ENCODE data around the gene SVOP. TPM values are rescaled to one million over a fixed set of nuclear protein-coding genes. Genes with fewer than 3 reads are reported as not detected.

The SVOP gene
- total RNA-seq, 2 experiments from 2014 or later: not detected

GRCh38 chr12:108949976-108950375 is 70.9 kb downstream of the SVOP start:
- peaks cover 20% of the 10 kb centered on the region for H3K4me1 ChIP-seq (ENCODE audit: insufficient read depth, low read length, poor library complexity, severe bottlenecking)
- H3K27ac ChIP-seq (ENCODE audit: low read depth, low read length, poor library complexity, severe bottlenecking): no peak overlapping the region
- H3K9me3 ChIP-seq (ENCODE audit: low read length): peaks cover 4% of the 10 kb centered on the region; the same call in 1 of the 2 replicates
- no peaks in the 10 kb centered on the region for H3K36me3 ChIP-seq (ENCODE audit: insufficient read depth, low read length)
- no peaks in the 10 kb centered on the region for H3K9me2 ChIP-seq (ENCODE audit: insufficient read depth, low read length)
- intact Hi-C loops (cut with micrococcal nuclease; ENCODE audit: unreplicated experiment): loop anchor here (2.0 to 5.0 kb wide), 2 partner anchors 133 to 285 kb away; no protein-coding TSS in a partner anchor
- H4K20me1 ChIP-seq (ENCODE audit: insufficient read depth, low read length): no peaks in the 10 kb centered on the region
- ChIA-PET CTCF (ENCODE audit: unreplicated experiment) (interaction anchor here (1.1 to 1.5 kb wide), 2 partner anchors 10 to 146 kb away, joined by 3 read pairs; no protein-coding TSS in a partner anchor), POLR2A (interaction anchor here (0.7 to 1.5 kb wide), 5 partner anchors 10 to 348 kb away, joined by 3 to 4 read pairs (median 3); no protein-coding TSS in a partner anchor)
- no peaks in the 10 kb centered on the region for H3K79me2 ChIP-seq (ENCODE audit: insufficient read depth, low read depth, low read length)
- no peak for DNase-seq (ENCODE audit: low spot score)
- no peak for TF ChIP-seq EZH2phosphoT487 (IDR thresholded peaks at IDR 0.05; ENCODE audit: borderline replicate concordance, low read depth, low read length)
- TF ChIP-seq, protein P1, sequence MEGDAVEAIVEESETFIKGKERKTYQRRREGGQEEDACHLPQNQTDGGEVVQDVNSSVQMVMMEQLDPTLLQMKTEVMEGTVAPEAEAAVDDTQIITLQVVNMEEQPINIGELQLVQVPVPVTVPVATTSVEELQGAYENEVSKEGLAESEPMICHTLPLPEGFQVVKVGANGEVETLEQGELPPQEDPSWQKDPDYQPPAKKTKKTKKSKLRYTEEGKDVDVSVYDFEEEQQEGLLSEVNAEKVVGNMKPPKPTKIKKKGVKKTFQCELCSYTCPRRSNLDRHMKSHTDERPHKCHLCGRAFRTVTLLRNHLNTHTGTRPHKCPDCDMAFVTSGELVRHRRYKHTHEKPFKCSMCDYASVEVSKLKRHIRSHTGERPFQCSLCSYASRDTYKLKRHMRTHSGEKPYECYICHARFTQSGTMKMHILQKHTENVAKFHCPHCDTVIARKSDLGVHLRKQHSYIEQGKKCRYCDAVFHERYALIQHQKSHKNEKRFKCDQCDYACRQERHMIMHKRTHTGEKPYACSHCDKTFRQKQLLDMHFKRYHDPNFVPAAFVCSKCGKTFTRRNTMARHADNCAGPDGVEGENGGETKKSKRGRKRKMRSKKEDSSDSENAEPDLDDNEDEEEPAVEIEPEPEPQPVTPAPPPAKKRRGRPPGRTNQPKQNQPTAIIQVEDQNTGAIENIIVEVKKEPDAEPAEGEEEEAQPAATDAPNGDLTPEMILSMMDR (conservative IDR thresholded peaks at IDR 0.05; ENCODE audit: low read length): no peak
- H2AFZ ChIP-seq (ENCODE audit: low read length): no peak overlapping the region
- no TSS peak for BruUV-seq (replicated peaks)
- no peak overlapping the region for H3K4me3 ChIP-seq (ENCODE audit: low read depth, low read length, poor library complexity, severe bottlenecking)
- H3K4me2 ChIP-seq (ENCODE audit: low read length): no peak overlapping the region

DNA sequence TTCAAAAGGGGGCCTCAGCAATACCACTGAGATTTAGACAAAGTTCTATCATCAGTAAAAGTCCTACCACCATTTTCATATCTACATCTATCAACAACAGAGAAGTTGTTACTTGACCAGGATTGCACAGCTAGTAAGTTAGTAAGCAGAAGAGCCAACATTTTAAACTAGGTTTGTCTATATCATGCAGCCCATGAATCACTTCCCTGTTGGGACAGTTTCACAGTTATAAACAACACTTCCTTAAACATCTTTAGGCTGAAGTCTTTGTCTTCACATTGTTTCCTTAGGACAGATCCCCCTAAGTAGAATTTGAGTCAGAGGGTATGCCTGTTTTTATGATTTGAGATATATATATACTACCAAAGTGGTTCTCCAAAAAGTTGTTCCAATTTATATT is 72.5 kb downstream of the SVOP start:
- ChIA-PET POLR2A (interaction anchor here (0.5 to 1.1 kb wide), 3 partner anchors 44 to 124 kb away, joined by 3 read pairs; no protein-coding TSS in a partner anchor), CTCF (ENCODE audit: unreplicated experiment) (no interaction called here)
- Histone ChIP-seq H3K36me3 (ENCODE audit: insufficient read depth, low read length) (no peaks in the 10 kb centered on the region), H3K4me3 (ENCODE audit: low read depth, low read length, poor library complexity, severe bottlenecking) (no peak overlapping the region), H3K4me2 (ENCODE audit: low read length) (no peak overlapping the region), H3K79me2 (ENCODE audit: insufficient read depth, low read depth, low read length) (no peaks in the 10 kb centered on the region), H3K9me3 (ENCODE audit: low read length) (peaks cover 4% of the 10 kb centered on the region; the same call in 1 of the 2 replicates), H3K4me1 (ENCODE audit: insufficient read depth, low read length, poor library complexity, severe bottlenecking) (peaks cover 20% of the 10 kb centered on the region), H3K27ac (ENCODE audit: low read depth, low read length, poor library complexity, severe bottlenecking) (no peak overlapping the region), H2AFZ (ENCODE audit: low read length) (peak overlapping the region; percentile 66; the same call in 1 of the 2 replicates), H3K9me2 (ENCODE audit: insufficient read depth, low read length) (no peaks in the 10 kb centered on the region), H4K20me1 (ENCODE audit: insufficient read depth, low read length) (no peaks in the 10 kb centered on the region)
- no TSS peak for BruUV-seq (replicated peaks)
- no peak for DNase-seq (ENCODE audit: low spot score)
- intact Hi-C loops (cut with micrococcal nuclease; ENCODE audit: unreplicated experiment): no loop called here
- TF ChIP-seq, protein P1 (conservative IDR thresholded peaks at IDR 0.05; ENCODE audit: low read length): no peak
- no peak for TF ChIP-seq EZH2phosphoT487 (IDR thresholded peaks at IDR 0.05; ENCODE audit: borderline replicate concordance, low read depth, low read length)

GRCh38 chr12:108947097-108947496 is 73.8 kb downstream of the SVOP start:
- peaks cover 20% of the 10 kb centered on the region for H3K4me1 ChIP-seq (ENCODE audit: insufficient read depth, low read length, poor library complexity, severe bottlenecking)
- TF ChIP-seq EZH2phosphoT487 (IDR thresholded peaks at IDR 0.05; ENCODE audit: borderline replicate concordance, low read depth, low read length): no peak
- TF ChIP-seq, protein P1 (conservative IDR thresholded peaks at IDR 0.05; ENCODE audit: low read length): no peak
- no peaks in the 10 kb centered on the region for H3K36me3 ChIP-seq (ENCODE audit: insufficient read depth, low read length)
- H3K4me3 ChIP-seq (ENCODE audit: low read depth, low read length, poor library complexity, severe bottlenecking): no peak overlapping the region
- H4K20me1 ChIP-seq (ENCODE audit: insufficient read depth, low read length): no peaks in the 10 kb centered on the region
- H2AFZ ChIP-seq (ENCODE audit: low read length): no peak overlapping the region
- intact Hi-C loops (cut with micrococcal nuclease; ENCODE audit: unreplicated experiment): no loop called here
- no peak overlapping the region for H3K27ac ChIP-seq (ENCODE audit: low read depth, low read length, poor library complexity, severe bottlenecking)
- no peaks in the 10 kb centered on the region for H3K9me2 ChIP-seq (ENCODE audit: insufficient read depth, low read length)
- DNase-seq (ENCODE audit: low spot score): no peak
- H3K79me2 ChIP-seq (ENCODE audit: insufficient read depth, low read depth, low read length): no peaks in the 10 kb centered on the region
- POLR2A ChIA-PET: no interaction called here
- BruUV-seq (replicated peaks): no TSS peak
- CTCF ChIA-PET (ENCODE audit: unreplicated experiment): no interaction called here
- no peak overlapping the region for H3K4me2 ChIP-seq (ENCODE audit: low read length)
- peaks cover 4% of the 10 kb centered on the region; the same call in 1 of the 2 replicates for H3K9me3 ChIP-seq (ENCODE audit: low read length)

Measured in OCI-LY7 (cell line).